IMR-90 (cell line): ENCODE measurements around the gene DUSP7. TPM values are rescaled to one million over a fixed set of nuclear protein-coding genes. Genes with fewer than 3 reads are reported as not detected.

Experiments
- ATAC-seq: fragments of 200-7000 bp; cut with Tn5 transposase; 2 replicates; pipeline ENCODE4 v1.9.1; 2020; ENCODE audit warnings: low read depth, mild to moderate bottlenecking, moderate library complexity
- BruUV-seq: library from RNA; stranded (reverse); fragments of 400-500 nt; replicated peaks from 2 replicates; lab custom pipeline; 2021; lab: Mats Ljungman, UMichigan
- CTCF ChIA-PET: fragments of 300-600 bp; formaldehyde crosslinking; extraction: SDS; loops from one replicate; lab custom pipeline; 2021; ENCODE audit warnings: antibody characterized with exemption; lab: Yijun Ruan, JAX
- POLR2A ChIA-PET: fragments of 300-600 bp; sonication (Branson Sonifier 250); formaldehyde crosslinking; loops from one replicate; lab custom pipeline; 2022; ENCODE audit warnings: antibody characterized with exemption; ENCODE audit not compliant: unreplicated experiment; lab: Charles Lee
- DNase-seq: peaks from one replicate; pipeline ENCODE4 v3.0.0; 2013
- H2AFZ ChIP-seq: replicated peaks from 2 replicates; pipeline ENCODE3; 2013; ENCODE audit warnings: low read length, mild to moderate bottlenecking; ENCODE audit not compliant: poor library complexity
- H2AK5ac ChIP-seq: 2 replicates; pipeline ENCODE4 v1.6.1; 2013; ENCODE audit warnings: low read depth, low read length, inconsistent platforms
- H2AK9ac ChIP-seq: replicated peaks from 2 replicates; pipeline ENCODE3; 2013; ENCODE audit warnings: mild to moderate bottlenecking, low read depth, low read length, moderate library complexity; ENCODE audit not compliant: poor library complexity
- H2BK120ac ChIP-seq: 2 replicates; pipeline ENCODE4 v1.6.1; 2013; ENCODE audit warnings: low read depth, low read length, inconsistent platforms
- H2BK15ac ChIP-seq: 3 replicates; pipeline ENCODE4 v1.6.1; 2013; ENCODE audit warnings: low read depth, low read length, inconsistent platforms
- H2BK20ac ChIP-seq: 2 replicates; pipeline ENCODE4 v1.6.1; 2013; ENCODE audit warnings: low read depth, mild to moderate bottlenecking, inconsistent platforms, low read length, moderate library complexity
- H2BK5ac ChIP-seq: 2 replicates; pipeline ENCODE4 v1.6.1; 2013; ENCODE audit warnings: mild to moderate bottlenecking, low read depth, low read length, inconsistent platforms; ENCODE audit not compliant: poor library complexity, severe bottlenecking
- H3K14ac ChIP-seq: replicated peaks from 2 replicates; pipeline ENCODE4 v1.6.1; 2013; ENCODE audit warnings: low read depth, low read length, inconsistent platforms
- H3K18ac ChIP-seq: 2 replicates; pipeline ENCODE4 v1.6.1; 2013; ENCODE audit warnings: low read depth, low read length, control low read depth
- H3K23ac ChIP-seq: 2 replicates; pipeline ENCODE4 v1.6.1; 2013; ENCODE audit warnings: low read depth, low read length, inconsistent platforms
- H3K27ac ChIP-seq: 2 replicates; pipeline ENCODE4 v1.5.1; 2013; ENCODE audit warnings: mild to moderate bottlenecking, control low read depth, low read length; ENCODE audit not compliant: insufficient read depth
- H3K27me3 ChIP-seq: 2 replicates; pipeline ENCODE4 v1.6.1; 2013; ENCODE audit warnings: low read length; ENCODE audit not compliant: control insufficient read depth, insufficient read depth
- H3K36me3 ChIP-seq: 2 replicates; pipeline ENCODE4 v1.6.1; 2013; ENCODE audit warnings: low read length, mixed read lengths; ENCODE audit not compliant: control insufficient read depth, insufficient read depth
- H3K4ac ChIP-seq: 2 replicates; pipeline ENCODE4 v1.6.1; 2013; ENCODE audit warnings: low read depth, low read length, inconsistent platforms
- H3K4me1 ChIP-seq: 2 replicates; pipeline ENCODE4 v1.6.1; 2013; ENCODE audit warnings: low read length, mixed read lengths; ENCODE audit not compliant: control insufficient read depth, insufficient read depth
- H3K4me2 ChIP-seq: 2 replicates; pipeline ENCODE4 v1.6.1; 2013; ENCODE audit warnings: low read depth, mild to moderate bottlenecking, control low read depth, low read length, moderate library complexity
- H3K4me3 ChIP-seq: 2 replicates; pipeline ENCODE4 v1.5.1; 2013; ENCODE audit warnings: low read depth, mild to moderate bottlenecking, control low read depth, low read length, moderate library complexity; ENCODE audit not compliant: insufficient read depth
- H3K56ac ChIP-seq: 2 replicates; pipeline ENCODE4 v1.6.1; 2013; ENCODE audit warnings: low read length, inconsistent platforms; ENCODE audit not compliant: insufficient read depth; ENCODE audit errors: extremely low read depth
- H3K79me1 ChIP-seq, 2 experiments: 2 replicates each; pipeline ENCODE4 v1.6.1; 2013; ENCODE audit warnings: low read length in 2 of 2, inconsistent platforms in 1 of 2, low read depth in 1 of 2
- H3K9ac ChIP-seq: 2 replicates; pipeline ENCODE4 v1.6.1; 2013; ENCODE audit warnings: low read depth, low read length, control low read depth
- H3K9me1 ChIP-seq: 2 replicates; pipeline ENCODE4 v1.6.1; 2013; ENCODE audit warnings: low read length, inconsistent platforms; ENCODE audit not compliant: insufficient read depth
- H3K9me3 ChIP-seq: 2 replicates; pipeline ENCODE4 v1.6.1; 2013; ENCODE audit warnings: low read length; ENCODE audit not compliant: control insufficient read depth, insufficient read depth
- H4K20me1 ChIP-seq: 2 replicates; pipeline ENCODE4 v1.6.1; 2013; ENCODE audit warnings: low read length, inconsistent platforms; ENCODE audit not compliant: insufficient read depth
- H4K5ac ChIP-seq: 2 replicates; pipeline ENCODE4 v1.6.1; 2013; ENCODE audit warnings: mild to moderate bottlenecking, low read depth, low read length, control low read depth
- H4K8ac ChIP-seq, 2 experiments: 2 replicates each; pipeline ENCODE4 v1.6.1; 2013; ENCODE audit warnings: low read depth in 2 of 2, low read length in 2 of 2, control low read depth in 1 of 2, inconsistent platforms in 1 of 2
- H4K91ac ChIP-seq: 2 replicates; pipeline ENCODE4 v1.6.1; 2013; ENCODE audit warnings: low read depth, low read length, inconsistent platforms; ENCODE audit not compliant: insufficient read depth
- BHLHE40 ChIP-seq: fragments of 150-350 bp; IDR thresholded peaks from 2 replicates; pipeline ENCODE4 v1.6.1; 2016; ENCODE audit warnings: mild to moderate bottlenecking, low read depth, low read length
- CHD1 ChIP-seq: IDR thresholded peaks from 2 replicates; pipeline ENCODE4 v1.6.1; 2012; ENCODE audit warnings: low read depth, low read length, improper control_type of control experiment
- FOS ChIP-seq: fragments of 150-350 bp; IDR thresholded peaks from 2 replicates; pipeline ENCODE4 v1.6.1; 2016; ENCODE audit warnings: low read depth, low read length
- MAFK ChIP-seq: IDR thresholded peaks from 2 replicates; pipeline ENCODE4 v1.6.1; 2012; ENCODE audit warnings: low read depth, low read length, improper control_type of control experiment
- MAZ ChIP-seq: IDR thresholded peaks from 2 replicates; pipeline ENCODE4 v1.6.1; 2012; ENCODE audit warnings: low read depth, mild to moderate bottlenecking, low read length, improper control_type of control experiment, moderate library complexity, borderline replicate concordance
- MXI1 ChIP-seq: IDR thresholded peaks from 2 replicates; pipeline ENCODE4 v1.6.1; 2012; ENCODE audit warnings: low read depth, mild to moderate bottlenecking, low read length, moderate library complexity, borderline replicate concordance
- NFE2L2 ChIP-seq: fragments of 150-350 bp; IDR thresholded peaks from 2 replicates; pipeline ENCODE4 v1.6.1; 2016; ENCODE audit warnings: low read depth, mild to moderate bottlenecking, low read length
- POLR2A ChIP-seq: IDR thresholded peaks from 2 replicates; pipeline ENCODE4 v1.6.1; 2012; ENCODE audit warnings: mild to moderate bottlenecking, low read depth, low read length
- RAD21 ChIP-seq: IDR thresholded peaks from 2 replicates; pipeline ENCODE4 v1.6.1; 2012; ENCODE audit warnings: low read length, improper control_type of control experiment
- RCOR1 ChIP-seq: IDR thresholded peaks from 2 replicates; pipeline ENCODE4 v1.6.1; 2012; ENCODE audit warnings: mild to moderate bottlenecking, low read length, improper control_type of control experiment; ENCODE audit not compliant: insufficient replicate concordance
- RFX5 ChIP-seq: IDR thresholded peaks from 2 replicates; pipeline ENCODE4 v1.8.0; 2012; ENCODE audit warnings: low read depth, mild to moderate bottlenecking, low read length, moderate library complexity
- SMC3 ChIP-seq: fragments of 150-350 bp; IDR thresholded peaks from 2 replicates; pipeline ENCODE4 v1.6.1; 2016; ENCODE audit warnings: low read depth, mild to moderate bottlenecking, antibody characterized with exemption, low read length, moderate library complexity
- USF2 ChIP-seq: fragments of 150-350 bp; IDR thresholded peaks from 2 replicates; pipeline ENCODE4 v1.6.1; 2017; ENCODE audit warnings: mild to moderate bottlenecking, antibody characterized with exemption, low read length, low read depth
- WGBS, 2 experiments: methylation state at CpG; one replicate each; pipeline versions ENCODE4 v1.1.5 to v1.1.7; 2013; ENCODE audit warnings: missing lambda C conversion rate in 2 of 2; ENCODE audit not compliant: insufficient read length in 1 of 2; ENCODE audit errors: extremely low coverage in 2 of 2; 5-methylcytosine and 5-hydroxymethylcytosine counted together
- dilution Hi-C: fragments of 300-500 bp; cut with HindIII; formaldehyde crosslinking; loops from one replicate; pipeline ENCODE4 v1.14.3; 2018; ENCODE audit warnings: low sequenced_read_pairs; ENCODE audit not compliant: unreplicated experiment
- in situ Hi-C: fragments of 300-500 bp; cut with MboI; formaldehyde crosslinking; loops from 3 replicates; pipeline ENCODE4 v1.14.3; 2019; ENCODE audit warnings: low sequenced_read_pairs, inconsistent platforms, mixed read lengths
- intact Hi-C: fragments of 100-400 bp; cut with micrococcal nuclease; formaldehyde crosslinking; loops from 2 replicates; pipeline ENCODE4 v1.10.0; 2022
- polyA plus RNA-seq, 3 experiments: library from polyadenylated mRNA; depleted of rRNA; stranded (reverse); fragments of >200 nt; gene quantifications; 2 replicates each; pipeline ENCODE4 v1.2.3, GENCODE V29; 2012; ENCODE audit warnings: low replicate concordance in 1 of 3
- total RNA-seq: library from RNA; depleted of rRNA; stranded (reverse); fragments of >200 nt; gene quantifications from 2 replicates; pipeline ENCODE4 v1.2.3, GENCODE V29; 2012
- TF ChIP-seq, protein P1 (sequence below): conservative IDR thresholded peaks from 2 replicates; pipeline ENCODE4 v1.5.1; 2012; ENCODE audit warnings: mild to moderate bottlenecking, low read depth, low read length, improper control_type of control experiment

Gene DUSP7
- total and polyA plus RNA-seq, 2 of the 4 experiments (the other 2 are of a cell fraction), result 9.3 to 24.0 TPM

- H4K20me1 ChIP-seq, result peaks cover 11% of the 10 kb centered on the region; the same call in 1 of the 2 replicates
- peak overlapping the region; percentile 78 for H2BK120ac ChIP-seq
- peak overlapping the region; percentile 100 for H3K23ac ChIP-seq
- H4K91ac ChIP-seq, result peak overlapping the region; percentile 97
- peak overlapping the region; percentile 94 to 96 for H4K8ac ChIP-seq
- peak overlapping the region; percentile 99 for H2AK5ac ChIP-seq
- H2AFZ ChIP-seq, result peak overlapping the region; percentile 87
- ChIA-PET CTCF (interaction anchor here (0.8 to 1.0 kb wide), 2 partner anchors 9 to 14 kb away, joined by 4 read pairs; no protein-coding TSS in a partner anchor), POLR2A (interaction anchor here (0.6 kb wide), 1 partner anchor 94 kb away, joined by 4 read pairs; no protein-coding TSS in a partner anchor)
- H3K9me3 ChIP-seq, result no peaks in the 10 kb centered on the region
- no peak for TF ChIP-seq RAD21
- peak; percentile 25; the same call in 1 of the 2 replicates for TF ChIP-seq MAZ
- TF ChIP-seq NFE2L2, result no peak
- TF ChIP-seq RFX5, result no peak
- TF ChIP-seq MAFK, result no peak
- no peak for TF ChIP-seq POLR2A
- TF ChIP-seq, protein P1, sequence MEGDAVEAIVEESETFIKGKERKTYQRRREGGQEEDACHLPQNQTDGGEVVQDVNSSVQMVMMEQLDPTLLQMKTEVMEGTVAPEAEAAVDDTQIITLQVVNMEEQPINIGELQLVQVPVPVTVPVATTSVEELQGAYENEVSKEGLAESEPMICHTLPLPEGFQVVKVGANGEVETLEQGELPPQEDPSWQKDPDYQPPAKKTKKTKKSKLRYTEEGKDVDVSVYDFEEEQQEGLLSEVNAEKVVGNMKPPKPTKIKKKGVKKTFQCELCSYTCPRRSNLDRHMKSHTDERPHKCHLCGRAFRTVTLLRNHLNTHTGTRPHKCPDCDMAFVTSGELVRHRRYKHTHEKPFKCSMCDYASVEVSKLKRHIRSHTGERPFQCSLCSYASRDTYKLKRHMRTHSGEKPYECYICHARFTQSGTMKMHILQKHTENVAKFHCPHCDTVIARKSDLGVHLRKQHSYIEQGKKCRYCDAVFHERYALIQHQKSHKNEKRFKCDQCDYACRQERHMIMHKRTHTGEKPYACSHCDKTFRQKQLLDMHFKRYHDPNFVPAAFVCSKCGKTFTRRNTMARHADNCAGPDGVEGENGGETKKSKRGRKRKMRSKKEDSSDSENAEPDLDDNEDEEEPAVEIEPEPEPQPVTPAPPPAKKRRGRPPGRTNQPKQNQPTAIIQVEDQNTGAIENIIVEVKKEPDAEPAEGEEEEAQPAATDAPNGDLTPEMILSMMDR, result peak; percentile 29
- TF ChIP-seq SMC3, result no peak
- no peak for TF ChIP-seq CHD1
- TF ChIP-seq MXI1, result no peak
- no peak for TF ChIP-seq BHLHE40
- TF ChIP-seq USF2, result no peak
- no peak for TF ChIP-seq RCOR1
- TF ChIP-seq FOS, result no peak
- H3K4me1 ChIP-seq, result peaks cover 22% of the 10 kb centered on the region
- peaks cover 26% of the 10 kb centered on the region for H3K36me3 ChIP-seq
- peak overlapping the region; percentile 96 for H3K27ac ChIP-seq
- H3K14ac ChIP-seq, result peak overlapping the region; percentile 100
- intact Hi-C loops, result loop anchor here (5.0 kb wide), 1 partner anchor 87 kb away; no protein-coding TSS in a partner anchor
- no peak overlapping the region; the same call in 2 of the 3 replicates for H2BK15ac ChIP-seq
- ATAC-seq (no peak), DNase-seq (peak; percentile 15)
- peak overlapping the region; percentile 97 for H3K4me2 ChIP-seq
- H3K9ac ChIP-seq, result peak overlapping the region; percentile 99
- in situ Hi-C loops, result no loop called here
- H2BK5ac ChIP-seq, result peak overlapping the region; percentile 92
- H3K4me3 ChIP-seq, result peak overlapping the region; percentile 96
- H3K9me1 ChIP-seq, result peaks cover 10% of the 10 kb centered on the region; the same call in 1 of the 2 replicates
- BruUV-seq, result no TSS peak
- no peaks in the 10 kb centered on the region for H3K27me3 ChIP-seq
- peak overlapping the region; percentile 93 for H3K56ac ChIP-seq
- dilution Hi-C loops, result no loop called here
- 80% methylated on average over 1 of the region's 26 CpGs; no CpG with 5 or more reads in 1 of the 2 experiments for WGBS, 2 experiments
- peak overlapping the region; percentile 99 for H2AK9ac ChIP-seq
- H3K4ac ChIP-seq, result peak overlapping the region; percentile 99
- peaks cover 6 to 59% of the 10 kb centered on the region in 2 experiments; a peak in 3 of 4 replicates for H3K79me1 ChIP-seq
- peak overlapping the region; percentile 87 for H3K18ac ChIP-seq
- no peak overlapping the region for H2BK20ac ChIP-seq
- peak overlapping the region; percentile 90 for H4K5ac ChIP-seq
Measured at GRCh38 chr3:52054661-52055511, 1.5 kb downstream of the DUSP7 start.
